Measurements from ENCODE around the gene PRKN.

PRKN gene

DNA sequence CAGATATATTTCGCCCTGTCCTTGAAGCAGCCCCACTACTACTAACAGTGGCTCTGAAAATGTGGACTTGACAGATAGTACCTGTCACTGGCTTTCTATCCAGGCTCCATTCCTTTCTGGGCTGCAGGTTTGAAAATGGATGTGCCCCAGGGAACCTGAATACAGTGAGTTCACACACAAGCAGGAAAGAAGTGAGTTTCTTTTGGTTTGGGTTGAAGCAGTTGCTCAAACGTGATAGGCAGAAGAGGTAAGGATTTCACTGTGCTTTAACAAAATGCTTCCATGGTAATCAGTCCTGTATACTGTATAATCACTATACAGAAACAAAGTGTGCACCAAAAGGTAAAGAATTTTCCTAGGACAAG lies 382.9 kb downstream of the PRKN start:
- no peak overlapping the region for H3K4me3 ChIP-seq (ENCODE audit: low read depth, low read length)
- TF ChIP-seq, protein P1, sequence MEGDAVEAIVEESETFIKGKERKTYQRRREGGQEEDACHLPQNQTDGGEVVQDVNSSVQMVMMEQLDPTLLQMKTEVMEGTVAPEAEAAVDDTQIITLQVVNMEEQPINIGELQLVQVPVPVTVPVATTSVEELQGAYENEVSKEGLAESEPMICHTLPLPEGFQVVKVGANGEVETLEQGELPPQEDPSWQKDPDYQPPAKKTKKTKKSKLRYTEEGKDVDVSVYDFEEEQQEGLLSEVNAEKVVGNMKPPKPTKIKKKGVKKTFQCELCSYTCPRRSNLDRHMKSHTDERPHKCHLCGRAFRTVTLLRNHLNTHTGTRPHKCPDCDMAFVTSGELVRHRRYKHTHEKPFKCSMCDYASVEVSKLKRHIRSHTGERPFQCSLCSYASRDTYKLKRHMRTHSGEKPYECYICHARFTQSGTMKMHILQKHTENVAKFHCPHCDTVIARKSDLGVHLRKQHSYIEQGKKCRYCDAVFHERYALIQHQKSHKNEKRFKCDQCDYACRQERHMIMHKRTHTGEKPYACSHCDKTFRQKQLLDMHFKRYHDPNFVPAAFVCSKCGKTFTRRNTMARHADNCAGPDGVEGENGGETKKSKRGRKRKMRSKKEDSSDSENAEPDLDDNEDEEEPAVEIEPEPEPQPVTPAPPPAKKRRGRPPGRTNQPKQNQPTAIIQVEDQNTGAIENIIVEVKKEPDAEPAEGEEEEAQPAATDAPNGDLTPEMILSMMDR (IDR thresholded peaks at IDR 0.05; ENCODE audit: low read depth, low read length): no peak

DNA sequence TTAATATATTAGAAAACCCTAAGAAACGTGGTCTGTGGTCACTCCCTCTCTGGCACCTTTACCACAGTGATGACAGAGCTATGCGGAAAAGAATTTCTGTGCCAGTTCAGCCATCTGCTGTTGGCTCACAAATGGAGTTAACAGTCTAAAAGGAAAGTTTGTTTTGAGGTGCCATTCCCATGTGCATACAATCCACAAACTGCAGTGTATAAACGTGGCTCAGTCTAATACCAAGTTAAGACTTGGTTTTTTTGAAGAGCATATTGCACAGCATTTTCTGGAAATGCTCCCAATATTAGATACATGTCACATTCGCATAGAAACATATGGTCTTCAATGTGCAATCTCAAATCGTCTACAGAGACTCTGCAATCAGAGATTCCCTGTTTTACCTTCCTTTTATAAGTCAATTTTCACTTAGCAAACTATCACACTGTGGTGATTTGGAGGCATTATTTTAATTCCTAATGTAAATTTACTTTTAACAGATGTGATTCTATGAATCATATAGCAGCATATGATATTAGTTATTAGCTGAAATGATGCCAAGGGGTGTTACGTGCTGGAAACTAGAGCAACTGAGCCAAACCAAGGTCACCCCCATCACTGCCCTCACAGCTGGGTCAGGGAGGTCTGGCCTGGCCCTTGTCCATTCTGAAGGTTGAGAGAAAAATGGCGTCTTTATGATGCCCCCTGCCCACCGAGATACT lies 383.5 kb downstream of the PRKN start:
- TF ChIP-seq, protein P1 (IDR thresholded peaks at IDR 0.05; ENCODE audit: low read depth, low read length): no peak
- no peak overlapping the region for H3K4me3 ChIP-seq (ENCODE audit: low read depth, low read length)

DNA sequence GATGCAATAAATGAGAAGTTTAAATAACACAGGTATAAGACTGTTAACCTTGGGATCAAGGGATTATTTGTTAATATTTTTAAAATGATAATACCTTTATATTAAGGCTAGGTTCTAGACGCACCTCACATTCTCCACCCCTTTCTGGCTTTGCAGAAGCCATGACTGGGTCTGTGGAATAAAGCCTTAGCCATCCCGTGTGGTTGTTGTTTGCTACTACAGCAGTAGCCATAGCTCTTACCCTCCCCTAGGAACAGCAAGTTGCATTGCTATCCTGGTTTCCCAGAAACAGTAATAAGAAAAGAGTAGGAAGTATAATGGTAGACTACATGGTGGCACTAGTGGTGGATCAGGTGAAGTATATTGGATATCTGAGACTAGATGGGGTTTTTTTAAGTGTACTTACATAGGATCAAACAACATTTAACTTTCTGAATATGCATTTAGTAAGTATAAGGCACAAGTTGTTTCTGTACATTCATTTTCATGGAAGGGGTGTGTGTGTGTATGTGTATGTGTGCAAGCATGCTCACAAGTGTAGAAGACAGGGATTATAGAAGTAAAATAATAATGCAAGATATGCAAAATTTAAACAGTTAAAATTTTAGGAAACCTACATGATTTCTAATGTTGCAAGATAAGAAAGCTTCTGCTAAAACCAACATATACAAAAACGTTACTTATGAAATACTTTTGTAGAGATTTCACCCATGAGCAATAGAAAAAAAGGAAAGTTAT lies 384.2 kb downstream of the PRKN start:
- H3K4me3 ChIP-seq (ENCODE audit: low read depth, low read length): no peak overlapping the region
- TF ChIP-seq, protein P1 (IDR thresholded peaks at IDR 0.05; ENCODE audit: low read depth, low read length): no peak

DNA sequence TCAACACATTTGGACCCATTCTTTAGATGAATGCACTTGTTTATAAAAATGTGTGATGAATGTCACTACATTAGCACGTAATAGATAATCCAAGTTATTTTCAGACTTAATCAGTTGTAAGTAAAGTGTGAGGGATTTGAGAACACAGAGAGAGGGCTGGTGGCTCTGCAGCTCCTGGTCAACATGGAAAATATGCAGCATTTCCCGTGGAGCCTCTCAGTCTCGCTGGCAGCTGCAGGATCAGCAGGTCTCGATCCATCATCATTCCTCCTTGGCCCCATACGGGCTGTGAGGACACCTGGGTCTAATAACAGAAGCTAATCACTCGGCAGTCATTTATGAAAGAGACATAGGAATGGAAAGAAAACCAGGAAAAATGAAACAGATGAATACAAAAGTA lies 390.2 kb downstream of the PRKN start:
- TF ChIP-seq, protein P1 (IDR thresholded peaks at IDR 0.05; ENCODE audit: low read depth, low read length): no peak
- no peak overlapping the region for H3K4me3 ChIP-seq (ENCODE audit: low read depth, low read length)

DNA sequence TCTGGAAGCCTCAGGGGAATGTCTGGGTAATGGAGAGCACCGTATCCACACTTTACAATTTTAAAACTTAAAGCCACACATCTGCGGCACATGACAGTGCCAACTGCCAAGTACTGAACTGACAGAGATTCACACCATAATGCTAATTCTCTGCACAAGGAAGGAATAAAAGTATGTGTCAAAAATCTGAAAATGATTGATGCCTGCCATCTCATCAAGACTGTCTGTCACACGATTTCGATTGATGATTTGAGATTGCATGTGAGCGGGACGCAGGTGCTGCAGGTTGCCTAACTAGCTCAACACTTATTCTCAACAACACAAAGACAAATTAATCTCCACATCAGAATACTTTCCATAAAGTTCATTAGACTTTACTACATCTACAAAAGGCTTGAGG lies 391.2 kb downstream of the PRKN start:
- no peak overlapping the region for H3K4me3 ChIP-seq (ENCODE audit: low read depth, low read length)
- TF ChIP-seq, protein P1 (IDR thresholded peaks at IDR 0.05; ENCODE audit: low read depth, low read length): no peak

DNA sequence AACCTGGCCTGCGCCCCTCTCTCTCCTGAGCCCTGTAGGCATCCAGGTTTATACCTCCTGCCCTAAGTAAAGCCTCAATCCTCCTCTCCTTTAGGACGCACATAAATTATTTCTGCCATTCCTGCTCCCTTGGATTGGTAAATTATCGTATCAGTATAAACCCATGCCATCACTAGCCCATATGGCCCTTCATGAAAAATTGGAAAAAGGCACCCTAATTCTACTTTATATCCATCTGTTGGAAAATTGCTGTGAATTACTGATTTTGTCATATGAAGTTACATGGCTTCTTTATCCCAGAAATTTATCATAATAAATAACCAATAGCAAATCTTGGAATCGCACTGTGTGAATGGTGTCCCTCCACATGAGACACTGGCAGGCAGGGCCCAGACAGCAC lies 395.2 kb downstream of the PRKN start:
- TF ChIP-seq, protein P1 (IDR thresholded peaks at IDR 0.05; ENCODE audit: low read depth, low read length): no peak
- H3K4me3 ChIP-seq (ENCODE audit: low read depth, low read length): no peak overlapping the region

DNA sequence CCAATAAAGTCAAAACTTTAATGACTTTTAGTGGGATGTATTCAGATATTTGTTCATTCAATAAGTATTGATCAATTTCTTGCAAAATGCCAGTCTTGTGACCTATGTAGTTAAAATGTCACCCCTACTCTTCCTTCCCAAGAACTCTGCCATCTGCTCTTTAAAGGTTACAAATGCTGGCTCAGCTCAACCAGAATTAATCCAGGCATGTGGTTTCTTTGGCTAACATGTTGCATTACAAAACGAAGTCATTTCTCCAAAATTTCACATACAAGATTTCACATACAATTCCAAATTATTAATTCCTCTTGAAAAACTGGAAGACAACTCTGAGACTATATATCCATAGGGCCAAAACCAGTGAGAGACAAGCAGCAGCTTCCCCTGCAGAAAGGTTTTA lies 395.7 kb downstream of the PRKN start:
- TF ChIP-seq, protein P1 (IDR thresholded peaks at IDR 0.05; ENCODE audit: low read depth, low read length): no peak
- H3K4me3 ChIP-seq (ENCODE audit: low read depth, low read length): no peak overlapping the region

Measured in WI38 (cell line).